SK-N-SH treated with all-trans-retinoic acid at 6 μM for 48 hours (cell line): Measurements from ENCODE around the gene ERC1.

Source experiments
- CREB5 ChIP-seq: fragments of 250-450 bp; sonication (Bioruptor Pico); IDR thresholded peaks from 2 replicates; pipeline ENCODE4 v1.5.1; 2020; ENCODE audit warnings: low read depth, mild to moderate bottlenecking, moderate library complexity
- ESRRG ChIP-seq: fragments of 250-450 bp; sonication (Bioruptor Pico); IDR thresholded peaks from 2 replicates; pipeline ENCODE4 v1.6.1; 2021; ENCODE audit warnings: mild to moderate bottlenecking
- ISL1 ChIP-seq: fragments of 250-450 bp; sonication (Bioruptor Pico); IDR thresholded peaks from 2 replicates; pipeline ENCODE4 v2.1.2; 2022; ENCODE audit warnings: mild to moderate bottlenecking, moderate library complexity
- OSR1 ChIP-seq: fragments of 250-450 bp; sonication (Bioruptor Pico); IDR thresholded peaks from 2 replicates; pipeline ENCODE4 v1.8.0; 2022; ENCODE audit warnings: moderate library complexity, mild to moderate bottlenecking, inconsistent platforms
- PATZ1 ChIP-seq: fragments of 250-450 bp; sonication (Bioruptor Pico); IDR thresholded peaks from 2 replicates; pipeline ENCODE4 v1.8.0; 2020; ENCODE audit warnings: mild to moderate bottlenecking, moderate library complexity, borderline replicate concordance
- RARB ChIP-seq: fragments of 250-450 bp; sonication (Bioruptor Pico); IDR thresholded peaks from 2 replicates; pipeline ENCODE4 v1.8.0; 2021; ENCODE audit warnings: mild to moderate bottlenecking, moderate library complexity
- SNAI2 ChIP-seq: fragments of 250-450 bp; sonication (Bioruptor Pico); IDR thresholded peaks from 2 replicates; pipeline ENCODE4 v1.5.0; 2020; ENCODE audit warnings: mild to moderate bottlenecking, moderate library complexity
- TCF4 ChIP-seq: fragments of 250-450 bp; sonication (Bioruptor Pico); IDR thresholded peaks from 2 replicates; pipeline ENCODE4 v1.8.0; 2021; ENCODE audit warnings: mild to moderate bottlenecking, moderate library complexity, borderline replicate concordance
- TSHZ2 ChIP-seq: fragments of 250-450 bp; sonication (Bioruptor Pico); IDR thresholded peaks from 2 replicates; pipeline ENCODE4 v1.5.0; 2020; ENCODE audit warnings: mild to moderate bottlenecking, moderate library complexity
- ZFP30 ChIP-seq: fragments of 450-650 bp; formaldehyde crosslinking; IDR thresholded peaks from 2 replicates; pipeline ENCODE4 v1.5.0; 2022; ENCODE audit warnings: mild to moderate bottlenecking, moderate library complexity
- ZNF70 ChIP-seq: fragments of 450-650 bp; formaldehyde crosslinking; IDR thresholded peaks from 2 replicates; pipeline ENCODE4 v1.5.0; 2020; ENCODE audit warnings: mild to moderate bottlenecking, moderate library complexity
- ZNF8 ChIP-seq: fragments of 450-650 bp; formaldehyde crosslinking; IDR thresholded peaks from 2 replicates; pipeline ENCODE4 v1.5.0; 2020; ENCODE audit warnings: mild to moderate bottlenecking, moderate library complexity

DNA sequence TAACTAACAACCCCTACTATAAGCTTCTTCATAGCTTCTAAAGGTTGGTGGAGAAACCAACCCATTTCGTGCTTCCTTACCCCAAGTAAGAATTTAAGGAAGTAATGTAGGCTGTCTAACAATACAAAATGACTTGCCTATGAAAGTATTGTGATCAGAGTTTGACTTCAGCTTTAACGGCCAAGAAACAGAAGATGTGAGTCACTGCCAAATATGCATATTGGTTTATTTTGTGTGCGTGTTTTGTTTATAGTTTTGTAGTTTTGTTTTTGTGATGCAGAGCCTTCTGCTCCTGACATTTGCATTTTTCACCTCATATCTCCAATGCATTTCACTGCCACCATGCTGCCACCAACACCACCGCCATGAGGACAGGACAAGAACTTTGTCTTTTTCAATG lies 457.3 kb downstream of the ERC1 start:
- no peak for TF ChIP-seq TCF4 (CRISPR knock-in tag)
- TF ChIP-seq CREB5 (CRISPR knock-in tag): no peak
- TF ChIP-seq ZFP30: no peak
- TF ChIP-seq RARB (CRISPR knock-in tag): no peak
- no peak for TF ChIP-seq OSR1 (CRISPR knock-in tag)
- TF ChIP-seq PATZ1 (CRISPR knock-in tag): no peak
- no peak for TF ChIP-seq ZNF8 (CRISPR knock-in tag)
- no peak for TF ChIP-seq ZNF70
- TF ChIP-seq ESRRG (CRISPR knock-in tag): no peak
- no peak for TF ChIP-seq ISL1 (CRISPR knock-in tag)
- no peak for TF ChIP-seq TSHZ2 (CRISPR knock-in tag)
- no peak for TF ChIP-seq SNAI2
